Calu3 (cell line): ENCODE data around the gene IER2. TPM values are rescaled to one million over a fixed set of nuclear protein-coding genes. Genes with fewer than 3 reads are reported as not detected.
A peak's percentile ranks its signal among the peaks of the same experiment; 100 is the strongest.

Experiments used
- BruUV-seq: library from RNA; stranded (reverse); fragments of 400-500 nt; replicated peaks from 2 replicates; lab custom pipeline; 2021; lab: Mats Ljungman, UMichigan
- CTCF ChIA-PET: fragments of 300-600 bp; sonication (Branson Sonifier 250); formaldehyde crosslinking; loops from one replicate; lab custom pipeline; 2022; ENCODE audit warnings: antibody characterized with exemption; lab: Charles Lee
- DNase-seq: peaks from one replicate; pipeline ENCODE4 v3.0.0; 2022
- H3K27ac Mint-ChIP-seq: one replicate; pipeline ENCODE4 v1.8.0; 2022; ENCODE audit warnings: mixed read lengths; ENCODE audit not compliant: unreplicated experiment
- H3K27me3 Mint-ChIP-seq: one replicate; pipeline ENCODE4 v1.8.0; 2022; ENCODE audit warnings: mixed read lengths; ENCODE audit not compliant: unreplicated experiment
- H3K36me3 Mint-ChIP-seq: one replicate; pipeline ENCODE4 v1.8.0; 2022; ENCODE audit warnings: mild to moderate bottlenecking, moderate library complexity, mixed read lengths; ENCODE audit not compliant: insufficient read depth, unreplicated experiment
- H3K4me1 Mint-ChIP-seq: one replicate; pipeline ENCODE4 v1.8.0; 2022; ENCODE audit warnings: mild to moderate bottlenecking, low read depth, mixed read lengths; ENCODE audit not compliant: unreplicated experiment
- H3K4me3 Mint-ChIP-seq: one replicate; pipeline ENCODE4 v1.8.0; 2022; ENCODE audit warnings: mild to moderate bottlenecking, low read depth, moderate library complexity, mixed read lengths; ENCODE audit not compliant: unreplicated experiment
- H3K9me3 Mint-ChIP-seq: one replicate; pipeline ENCODE4 v1.8.0; 2022; ENCODE audit warnings: low read depth, mixed read lengths; ENCODE audit not compliant: unreplicated experiment
- CTCF ChIP-seq: fragments of 200-600 bp; IDR thresholded peaks from one replicate; pipeline ENCODE4 v1.8.0; 2022; ENCODE audit warnings: antibody characterized with exemption; ENCODE audit not compliant: unreplicated experiment
- intact Hi-C: fragments of 100-400 bp; cut with micrococcal nuclease; formaldehyde crosslinking; loops from one replicate; pipeline ENCODE4 v1.10.0; 2022; ENCODE audit not compliant: unreplicated experiment
- total RNA-seq: library from RNA; stranded (reverse); gene quantifications from 2 replicates; pipeline ENCODE4 v1.2.3, GENCODE V29; 2022

The IER2 gene
- total RNA-seq, 1 experiment from 2014 or later, result 96.3 TPM

- Mint-ChIP-seq H3K4me1 (no peaks in the 10 kb centered on the region), H3K36me3 (peaks cover 26% of the 10 kb centered on the region), H3K4me3 (peak overlapping the region; percentile 41), H3K27me3 (no peaks in the 10 kb centered on the region), H3K9me3 (no peaks in the 10 kb centered on the region), H3K27ac (no peak overlapping the region)
- TF ChIP-seq CTCF, result no peak
- BruUV-seq, result no TSS peak
- no peak for DNase-seq
- CTCF ChIA-PET, result no interaction called here
- intact Hi-C loops, result loop anchor here (5.0 kb wide), 1 partner anchor 160 kb away; no protein-coding TSS in a partner anchor
These were observed 47.9 kb upstream of the IER2 start for GRCh38 chr19:13102416-13102665.

- H3K4me1 Mint-ChIP-seq, result no peaks in the 10 kb centered on the region
These were observed 47.3 kb upstream of the IER2 start, which contains the start of gene LYL1 for GRCh38 chr19:13102666-13103580. Gene LYL1 (minus strand): TSS chr19:13102858. CDS start chr19:13101171, 1,687 bp downstream.

GRCh38 chr19:13103581-13104359 lies 46.4 kb upstream of the IER2 start:
- no peak overlapping the region for H3K27ac Mint-ChIP-seq
- BruUV-seq, result no TSS peak
- peaks cover 22% of the 10 kb centered on the region for H3K36me3 Mint-ChIP-seq
- intact Hi-C loops, result loop anchor here (5.0 kb wide), 1 partner anchor 159 kb away; no protein-coding TSS in a partner anchor
- no peak overlapping the region for H3K4me3 Mint-ChIP-seq
- no peaks in the 10 kb centered on the region for H3K9me3 Mint-ChIP-seq
- CTCF ChIA-PET, result interaction anchor here (0.6 kb wide), 3 partner anchors 42 to 135 kb away, joined by 3 to 4 read pairs (median 4); no protein-coding TSS in a partner anchor
- no peak for TF ChIP-seq CTCF
- no peak for DNase-seq
- no peaks in the 10 kb centered on the region for H3K27me3 Mint-ChIP-seq
- H3K4me1 Mint-ChIP-seq, result no peaks in the 10 kb centered on the region

More at GRCh38 chr19:13102666-13103580, 47.3 kb upstream of the IER2 start, which contains the start of gene LYL1:
- DNase-seq, result peak; percentile 24
- Mint-ChIP-seq H3K36me3 (peaks cover 27% of the 10 kb centered on the region), H3K27ac (no peak within 1 kb of the TSS), H3K4me3 (peak within 1 kb of the TSS; percentile 41), H3K27me3 (no peaks in the 10 kb centered on the region), H3K9me3 (no peaks in the 10 kb centered on the region)
- BruUV-seq, result no TSS peak
- CTCF ChIA-PET, result interaction anchor here (0.6 kb wide), 1 partner anchor 134 kb away, joined by 4 read pairs; no protein-coding TSS in a partner anchor
- intact Hi-C loops, result loop anchor here (5.0 kb wide), 1 partner anchor 159 kb away; no protein-coding TSS in a partner anchor
- TF ChIP-seq CTCF, result no peak

- BruUV-seq, result no TSS peak
- Mint-ChIP-seq H3K9me3 (no peaks in the 10 kb centered on the region), H3K4me3 (no peak overlapping the region), H3K36me3 (peaks cover 22% of the 10 kb centered on the region), H3K27ac (no peak overlapping the region), H3K4me1 (no peaks in the 10 kb centered on the region), H3K27me3 (no peaks in the 10 kb centered on the region)
- CTCF ChIA-PET, result interaction anchor here (0.6 kb wide), 2 partner anchors 42 to 43 kb away, joined by 3 to 4 read pairs; no protein-coding TSS in a partner anchor
- intact Hi-C loops, result loop anchor here (5.0 kb wide), 1 partner anchor 158 kb away; no protein-coding TSS in a partner anchor
- no peak for TF ChIP-seq CTCF
- no peak for DNase-seq
These were observed 45.8 kb upstream of the IER2 start for GRCh38 chr19:13104360-13104847.
